Common myeloid progenitor, CD34-positive (primary cell): ENCODE measurements around the gene SERINC3.

Experiments
- CTCF ChIA-PET: fragments of 350-600 bp; sonication (Branson Sonifier 250); formaldehyde crosslinking; loops from one replicate; lab custom pipeline; 2021; ENCODE audit warnings: antibody characterized with exemption; lab: Charles Lee
- POLR2A ChIA-PET: fragments of 350-600 bp; sonication (Branson Sonifier 250); formaldehyde crosslinking; loops from one replicate; lab custom pipeline; 2021; ENCODE audit warnings: antibody characterized with exemption; lab: Charles Lee
- DNase-seq, 3 donors: peaks; one replicate each; pipeline versions ENCODE4 v3.0.0 to v3.0.0-alpha.2; 2013
- H3K27ac ChIP-seq, 2 experiments: 1 replicate in 1 of 2; 2 replicates in 1 of 2; pipeline ENCODE4 v1.7.0; 2013; ENCODE audit warnings: inconsistent platforms in 2 of 2, low read length in 2 of 2, mild to moderate bottlenecking in 2 of 2, low read depth in 1 of 2, moderate library complexity in 1 of 2; ENCODE audit not compliant: severe bottlenecking in 2 of 2, insufficient read depth in 1 of 2, poor library complexity in 1 of 2
- H3K27me3 ChIP-seq, 5 experiments: replicated peaks in 2 of 5; 1 replicate in 3 of 5; 2 replicates in 2 of 5; pipeline versions ENCODE4 v1.6.1 to v1.7.0; 2013; ENCODE audit warnings: low read length in 4 of 5, mild to moderate bottlenecking in 2 of 5, moderate library complexity in 2 of 5, inconsistent platforms in 1 of 5; ENCODE audit not compliant: insufficient read depth in 5 of 5, control insufficient read depth in 4 of 5
- H3K36me3 ChIP-seq, 4 experiments: 1 replicate in 2 of 4; 2 replicates in 2 of 4; pipeline versions ENCODE4 v1.6.1 to v1.7.0; 2013; ENCODE audit warnings: low read length in 3 of 4, control low read depth in 1 of 4, mild to moderate bottlenecking in 1 of 4; ENCODE audit not compliant: control insufficient read depth in 4 of 4, insufficient read depth in 4 of 4
- H3K4me1 ChIP-seq, 4 experiments: 1 replicate in 3 of 4; 2 replicates in 1 of 4; pipeline versions ENCODE4 v1.6.1 to v1.7.1; 2013; ENCODE audit warnings: low read length in 3 of 4, mild to moderate bottlenecking in 3 of 4, control low read depth in 1 of 4, inconsistent platforms in 1 of 4, moderate library complexity in 1 of 4; ENCODE audit not compliant: control insufficient read depth in 4 of 4, insufficient read depth in 4 of 4; ENCODE audit errors: control extremely low read depth in 1 of 4
- H3K4me3 ChIP-seq, 7 experiments: 1 replicate in 4 of 7; 2 replicates in 3 of 7; pipeline versions ENCODE4 v1.5.1 to v1.7.0; 2013; ENCODE audit warnings: mild to moderate bottlenecking in 7 of 7, low read length in 6 of 7, moderate library complexity in 6 of 7, inconsistent platforms in 2 of 7, low read depth in 2 of 7, control low read depth in 1 of 7; ENCODE audit not compliant: insufficient read depth in 4 of 7, control insufficient read depth in 1 of 7; ENCODE audit errors: extremely low read depth in 1 of 7
- H3K9me3 ChIP-seq, 5 experiments: 1 replicate in 4 of 5; 2 replicates in 1 of 5; pipeline versions ENCODE4 v1.6.1 to v1.7.1; 2013; ENCODE audit warnings: low read length in 4 of 5, mild to moderate bottlenecking in 2 of 5, inconsistent platforms in 1 of 5, low read depth in 1 of 5, moderate library complexity in 1 of 5; ENCODE audit not compliant: control insufficient read depth in 4 of 5, insufficient read depth in 2 of 5; ENCODE audit errors: control extremely low read depth in 1 of 5
- WGBS: methylation state at CpG from one replicate; pipeline ENCODE4 v1.1.5; 2013; ENCODE audit not compliant: insufficient coverage; 5-methylcytosine and 5-hydroxymethylcytosine counted together

Gene SERINC3

GRCh38 chr20:44549123-44549522 is 27.3 kb upstream of the SERINC3 start:
- H3K9me3 ChIP-seq, result no peaks in the 10 kb centered on the region
- H3K27me3 ChIP-seq, result no peaks in the 10 kb centered on the region
- DNase-seq, result no peak
- no peaks in the 10 kb centered on the region for H3K36me3 ChIP-seq
- H3K27ac ChIP-seq, result peak overlapping the region in 1 of 2 experiments; percentile 28
- no CpG with 5 or more reads among the region's 4 CpGs for WGBS
- POLR2A ChIA-PET, result interaction anchor here (0.6 to 0.8 kb wide), 2 partner anchors 8 to 38 kb away, joined by 3 to 4 read pairs; no protein-coding TSS in a partner anchor
- CTCF ChIA-PET, result interaction anchor here (1.0 to 1.2 kb wide), 4 partner anchors 19 to 55 kb away, joined by 3 to 6 read pairs (median 4); no protein-coding TSS in a partner anchor
- H3K4me1 ChIP-seq, result peaks cover 0 to 33% (median 16%) of the 10 kb centered on the region in 4 experiments
- no peak overlapping the region for H3K4me3 ChIP-seq

GRCh38 chr20:44547419-44547818 is 25.5 kb upstream of the SERINC3 start:
- Histone ChIP-seq H3K9me3 (no peaks in the 10 kb centered on the region), H3K27ac (no peak overlapping the region), H3K4me1 (peaks cover 2 to 33% (median 22%) of the 10 kb centered on the region in 4 experiments), H3K27me3 (no peaks in the 10 kb centered on the region), H3K4me3 (no peak overlapping the region), H3K36me3 (no peaks in the 10 kb centered on the region)
- ChIA-PET CTCF (interaction anchor here (0.9 to 1.6 kb wide), 5 partner anchors 14 to 46 kb away, joined by 3 to 6 read pairs (median 3); no protein-coding TSS in a partner anchor), POLR2A (no interaction called here)
- DNase-seq, result no peak
- WGBS, result 96% methylated on average over 8 of the region's 8 CpGs

GRCh38 chr20:44544263-44544662 is 22.4 kb upstream of the SERINC3 start:
- Histone ChIP-seq H3K9me3 (no peaks in the 10 kb centered on the region), H3K4me3 (peak overlapping the region in 2 of 7 experiments; percentile 26 to 59), H3K27me3 (no peaks in the 10 kb centered on the region), H3K36me3 (no peaks in the 10 kb centered on the region), H3K4me1 (peaks cover 2 to 41% (median 28%) of the 10 kb centered on the region in 4 experiments), H3K27ac (peak overlapping the region in 1 of 2 experiments; percentile 64)
- ChIA-PET POLR2A (interaction anchor here (0.6 kb wide), 2 partner anchors 10 to 118 kb away, joined by 3 to 5 read pairs; no protein-coding TSS in a partner anchor), CTCF (interaction anchor here (0.7 to 1.2 kb wide), 3 partner anchors 11 to 67 kb away, joined by 3 read pairs; no protein-coding TSS in a partner anchor)
- peak; percentile 77 to 93 (median 86) for DNase-seq
- 8% methylated on average over 2 of the region's 5 CpGs for WGBS

GRCh38 chr20:44543358-44543757 is 21.5 kb upstream of the SERINC3 start:
- H3K27me3 ChIP-seq, result no peaks in the 10 kb centered on the region
- 83% methylated on average over 2 of the region's 3 CpGs for WGBS
- POLR2A ChIA-PET, result no interaction called here
- H3K9me3 ChIP-seq, result no peaks in the 10 kb centered on the region
- CTCF ChIA-PET, result interaction anchor here (1.1 kb wide), 2 partner anchors 16 kb away, joined by 3 to 4 read pairs; no protein-coding TSS in a partner anchor
- no peaks in the 10 kb centered on the region for H3K36me3 ChIP-seq
- peak overlapping the region in 1 of 2 experiments; percentile 64 for H3K27ac ChIP-seq
- H3K4me3 ChIP-seq, result peak overlapping the region in 1 of 7 experiments; percentile 29
- DNase-seq, result no peak
- peaks cover 2 to 41% (median 28%) of the 10 kb centered on the region in 4 experiments for H3K4me1 ChIP-seq

GRCh38 chr20:44542890-44543289 is 21.0 kb upstream of the SERINC3 start:
- CTCF ChIA-PET, result interaction anchor here (1.1 to 2.1 kb wide), 4 partner anchors 16 to 66 kb away, joined by 3 to 5 read pairs (median 4); no protein-coding TSS in a partner anchor
- H3K27me3 ChIP-seq, result no peaks in the 10 kb centered on the region
- no CpG with 5 or more reads among the region's 1 CpG for WGBS
- H3K4me1 ChIP-seq, result peaks cover 2 to 41% (median 28%) of the 10 kb centered on the region in 4 experiments
- POLR2A ChIA-PET, result interaction anchor here (0.5 to 0.8 kb wide), 2 partner anchors 10 to 67 kb away, joined by 3 read pairs; no protein-coding TSS in a partner anchor
- no peak overlapping the region for H3K4me3 ChIP-seq
- H3K36me3 ChIP-seq, result no peaks in the 10 kb centered on the region
- peak overlapping the region in 1 of 2 experiments; percentile 64 for H3K27ac ChIP-seq
- H3K9me3 ChIP-seq, result no peaks in the 10 kb centered on the region
- DNase-seq, result peak in 2 of 3 donors; percentile 47 to 61

GRCh38 chr20:44541992-44542391 is 20.1 kb upstream of the SERINC3 start:
- no peaks in the 10 kb centered on the region for H3K36me3 ChIP-seq
- POLR2A ChIA-PET, result interaction anchor here (0.9 kb wide), 1 partner anchor 21 kb away, joined by 3 read pairs; no protein-coding TSS in a partner anchor
- no peak overlapping the region for H3K27ac ChIP-seq
- H3K4me1 ChIP-seq, result peaks cover 2 to 41% (median 28%) of the 10 kb centered on the region in 4 experiments
- H3K9me3 ChIP-seq, result no peaks in the 10 kb centered on the region
- CTCF ChIA-PET, result interaction anchor here (0.6 to 2.1 kb wide), 5 partner anchors 10 to 96 kb away, joined by 3 to 5 read pairs (median 4); no protein-coding TSS in a partner anchor
- 64% methylated on average over 3 of the region's 4 CpGs for WGBS
- H3K27me3 ChIP-seq, result no peaks in the 10 kb centered on the region
- H3K4me3 ChIP-seq, result no peak overlapping the region
- no peak for DNase-seq

- no peaks in the 10 kb centered on the region for H3K27me3 ChIP-seq
- H3K4me3 ChIP-seq, result no peak overlapping the region
- CTCF ChIA-PET, result interaction anchor here (0.6 to 2.1 kb wide), 2 partner anchors 68 to 167 kb away, joined by 4 to 5 read pairs; no protein-coding TSS in a partner anchor
- no peak for DNase-seq
- no peaks in the 10 kb centered on the region for H3K9me3 ChIP-seq
- POLR2A ChIA-PET, result interaction anchor here (0.6 kb wide), 2 partner anchors 9 to 29 kb away, joined by 3 to 4 read pairs; no protein-coding TSS in a partner anchor
- H3K36me3 ChIP-seq, result no peaks in the 10 kb centered on the region
- 61% methylated on average over 6 of the region's 6 CpGs for WGBS
- peaks cover 2 to 50% (median 33%) of the 10 kb centered on the region in 4 experiments for H3K4me1 ChIP-seq
- H3K27ac ChIP-seq, result no peak overlapping the region
Observed at GRCh38 chr20:44540834-44541233, 19.0 kb upstream of the SERINC3 start.
